Astrocyte (in vitro differentiated cells and primary cell): ENCODE data around the gene GNL3. TPM values are rescaled to one million over a fixed set of nuclear protein-coding genes. Genes with fewer than 3 reads are reported as not detected.

Source experiments
- DNase-seq: peaks from one replicate; pipeline ENCODE4 v3.0.0-alpha.2; 2010; ENCODE audit warnings: low read depth
- FAIRE-seq: peaks from 2 replicates; lab custom pipeline; 2011; peaks lifted over from hg19 to GRCh38; lab: Jason Lieb, UNC
- H2AFZ ChIP-seq: 2 replicates; pipeline ENCODE4 v1.6.0; 2012; ENCODE audit warnings: low read depth, low read length, inconsistent platforms
- H3K27ac ChIP-seq: 2 replicates; pipeline ENCODE4 v1.5.1; 2011; ENCODE audit warnings: low read depth, low read length, inconsistent platforms
- H3K27me3 ChIP-seq: 2 replicates; pipeline ENCODE4 v1.6.0; 2011; ENCODE audit warnings: low read length, inconsistent platforms; ENCODE audit not compliant: insufficient read depth
- H3K36me3 ChIP-seq: 2 replicates; pipeline ENCODE4 v1.5.1; 2011; ENCODE audit warnings: low read length, inconsistent platforms; ENCODE audit not compliant: insufficient read depth
- H3K4me1 ChIP-seq: 2 replicates; pipeline ENCODE4 v1.5.1; 2011; ENCODE audit warnings: low read length, inconsistent platforms; ENCODE audit not compliant: insufficient read depth
- H3K4me2 ChIP-seq: 2 replicates; pipeline ENCODE4 v1.6.0; 2012; ENCODE audit warnings: low read length, inconsistent platforms
- H3K4me3 ChIP-seq: 2 replicates; pipeline ENCODE4 v1.5.1; 2011; ENCODE audit warnings: low read depth, mild to moderate bottlenecking, low read length, inconsistent platforms; ENCODE audit not compliant: insufficient read depth
- H3K79me2 ChIP-seq: 2 replicates; pipeline ENCODE4 v1.6.0; 2012; ENCODE audit warnings: mild to moderate bottlenecking, low read length, inconsistent platforms; ENCODE audit not compliant: insufficient read depth
- H3K9ac ChIP-seq: 2 replicates; pipeline ENCODE4 v1.6.0; 2012; ENCODE audit warnings: mild to moderate bottlenecking, low read length, inconsistent platforms
- H3K9me3 ChIP-seq: 2 replicates; pipeline ENCODE4 v1.5.1; 2012; ENCODE audit warnings: low read depth, mild to moderate bottlenecking, low read length, inconsistent platforms; ENCODE audit not compliant: insufficient read depth
- H4K20me1 ChIP-seq: 2 replicates; pipeline ENCODE4 v1.6.0; 2012; ENCODE audit warnings: low read length, inconsistent platforms; ENCODE audit not compliant: insufficient read depth
- H3K27ac Mint-ChIP-seq: one replicate; pipeline ENCODE4 v1.8.0; 2021; ENCODE audit warnings: mild to moderate bottlenecking, mixed read lengths; ENCODE audit not compliant: unreplicated experiment
- H3K27me3 Mint-ChIP-seq: one replicate; pipeline ENCODE4 v1.8.0; 2021; ENCODE audit warnings: low read depth, mixed read lengths; ENCODE audit not compliant: unreplicated experiment
- H3K36me3 Mint-ChIP-seq: one replicate; pipeline ENCODE4 v1.8.0; 2021; ENCODE audit warnings: low read depth, mixed read lengths; ENCODE audit not compliant: unreplicated experiment
- H3K4me1 Mint-ChIP-seq: one replicate; pipeline ENCODE4 v1.8.0; 2021; ENCODE audit warnings: low read depth, mixed read lengths; ENCODE audit not compliant: unreplicated experiment
- H3K4me3 Mint-ChIP-seq: one replicate; pipeline ENCODE4 v1.8.0; 2021; ENCODE audit warnings: mild to moderate bottlenecking, moderate library complexity, mixed read lengths; ENCODE audit not compliant: unreplicated experiment
- H3K9me3 Mint-ChIP-seq: one replicate; pipeline ENCODE4 v1.8.0; 2021; ENCODE audit warnings: mild to moderate bottlenecking, mixed read lengths; ENCODE audit not compliant: unreplicated experiment
- EZH2 ChIP-seq: IDR thresholded peaks from 2 replicates; pipeline ENCODE4 v1.6.1; 2012; ENCODE audit warnings: mild to moderate bottlenecking, low read length, inconsistent platforms; ENCODE audit not compliant: insufficient read depth
- total RNA-seq: library from RNA; stranded (reverse); gene quantifications from 2 replicates; pipeline ENCODE4 v1.2.1, GENCODE V29; 2021
- TF ChIP-seq, protein P1 (sequence below): IDR thresholded peaks from 2 replicates; pipeline ENCODE4 v1.5.1; 2011; ENCODE audit warnings: low read depth, mild to moderate bottlenecking, inconsistent platforms, low read length, moderate library complexity; ENCODE audit not compliant: insufficient read depth

GNL3 gene
- total RNA-seq, 1 donor from 2014 or later = 93.7 TPM

- no peak overlapping the region for H3K4me3 ChIP-seq
- peak overlapping the region; percentile 99 for H3K9ac ChIP-seq
- Mint-ChIP-seq H3K4me3 (no peak overlapping the region), H3K9me3 (no peaks in the 10 kb centered on the region), H3K27ac (peak overlapping the region; percentile 60), H3K36me3 (peaks cover 12% of the 10 kb centered on the region), H3K4me1 (peaks cover 39% of the 10 kb centered on the region), H3K27me3 (no peaks in the 10 kb centered on the region)
- no peak for DNase-seq
- no peak overlapping the region for H2AFZ ChIP-seq
- no peaks in the 10 kb centered on the region for H3K27me3 ChIP-seq
- H3K79me2 ChIP-seq = peaks cover 98% of the 10 kb centered on the region
- peak overlapping the region; percentile 93 for H3K4me2 ChIP-seq
- FAIRE-seq = no peak
- H3K4me1 ChIP-seq = peaks cover 47% of the 10 kb centered on the region
- H3K36me3 ChIP-seq = peaks cover 40% of the 10 kb centered on the region
- no peak for TF ChIP-seq EZH2
- TF ChIP-seq, protein P1, sequence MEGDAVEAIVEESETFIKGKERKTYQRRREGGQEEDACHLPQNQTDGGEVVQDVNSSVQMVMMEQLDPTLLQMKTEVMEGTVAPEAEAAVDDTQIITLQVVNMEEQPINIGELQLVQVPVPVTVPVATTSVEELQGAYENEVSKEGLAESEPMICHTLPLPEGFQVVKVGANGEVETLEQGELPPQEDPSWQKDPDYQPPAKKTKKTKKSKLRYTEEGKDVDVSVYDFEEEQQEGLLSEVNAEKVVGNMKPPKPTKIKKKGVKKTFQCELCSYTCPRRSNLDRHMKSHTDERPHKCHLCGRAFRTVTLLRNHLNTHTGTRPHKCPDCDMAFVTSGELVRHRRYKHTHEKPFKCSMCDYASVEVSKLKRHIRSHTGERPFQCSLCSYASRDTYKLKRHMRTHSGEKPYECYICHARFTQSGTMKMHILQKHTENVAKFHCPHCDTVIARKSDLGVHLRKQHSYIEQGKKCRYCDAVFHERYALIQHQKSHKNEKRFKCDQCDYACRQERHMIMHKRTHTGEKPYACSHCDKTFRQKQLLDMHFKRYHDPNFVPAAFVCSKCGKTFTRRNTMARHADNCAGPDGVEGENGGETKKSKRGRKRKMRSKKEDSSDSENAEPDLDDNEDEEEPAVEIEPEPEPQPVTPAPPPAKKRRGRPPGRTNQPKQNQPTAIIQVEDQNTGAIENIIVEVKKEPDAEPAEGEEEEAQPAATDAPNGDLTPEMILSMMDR = no peak
- no peak overlapping the region for H3K27ac ChIP-seq
- no peaks in the 10 kb centered on the region for H3K9me3 ChIP-seq
- H4K20me1 ChIP-seq = peaks cover 46% of the 10 kb centered on the region
Observed at GRCh38 chr3:52683611-52684010, 2.2 kb upstream of the GNL3 start.

DNA sequence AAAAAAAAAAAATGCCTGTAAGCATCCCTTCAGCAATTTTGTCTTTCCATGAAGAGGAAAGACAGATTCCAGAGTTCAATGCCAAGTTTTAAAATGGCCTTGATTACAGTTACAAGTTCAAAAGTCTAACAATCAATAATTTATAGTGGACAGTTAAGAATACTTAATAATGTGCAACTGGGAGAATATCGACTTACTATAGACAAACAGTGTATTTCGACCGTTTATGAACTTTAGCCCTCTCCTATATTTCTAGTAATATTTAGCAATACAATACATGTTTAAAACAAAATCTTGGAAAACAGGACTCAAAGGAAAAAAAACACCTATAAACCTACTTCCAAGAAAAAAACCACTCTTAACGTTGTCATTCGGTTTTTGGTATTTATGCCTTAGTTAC is 1.6 kb upstream of the GNL3 start:
- DNase-seq = no peak
- Histone ChIP-seq H3K27me3 (no peaks in the 10 kb centered on the region), H3K4me3 (peak overlapping the region; percentile 100), H3K9me3 (no peaks in the 10 kb centered on the region), H3K27ac (no peak overlapping the region), H4K20me1 (peaks cover 50% of the 10 kb centered on the region), H2AFZ (no peak overlapping the region), H3K4me2 (peak overlapping the region; percentile 93), H3K9ac (peak overlapping the region; percentile 99), H3K79me2 (peaks cover 98% of the 10 kb centered on the region), H3K36me3 (peaks cover 40% of the 10 kb centered on the region), H3K4me1 (peaks cover 48% of the 10 kb centered on the region)
- FAIRE-seq = no peak
- Mint-ChIP-seq H3K9me3 (no peaks in the 10 kb centered on the region), H3K4me3 (peak overlapping the region; percentile 95), H3K4me1 (peaks cover 40% of the 10 kb centered on the region), H3K27ac (no peak overlapping the region), H3K36me3 (peaks cover 15% of the 10 kb centered on the region), H3K27me3 (no peaks in the 10 kb centered on the region)
- TF ChIP-seq EZH2 = no peak
- TF ChIP-seq, protein P1 = no peak

- no peaks in the 10 kb centered on the region for H3K9me3 ChIP-seq
- DNase-seq (no peak), FAIRE-seq (no peak)
- H2AFZ ChIP-seq = peak overlapping the region; percentile 52
- peaks cover 96% of the 10 kb centered on the region for H3K79me2 ChIP-seq
- Mint-ChIP-seq H3K36me3 (peaks cover 19% of the 10 kb centered on the region), H3K4me3 (peak overlapping the region; percentile 95), H3K4me1 (peaks cover 46% of the 10 kb centered on the region), H3K9me3 (no peaks in the 10 kb centered on the region), H3K27me3 (no peaks in the 10 kb centered on the region), H3K27ac (peak overlapping the region; percentile 83)
- peak overlapping the region; percentile 100 for H3K4me3 ChIP-seq
- no peaks in the 10 kb centered on the region for H3K27me3 ChIP-seq
- peak overlapping the region; percentile 93 for H3K4me2 ChIP-seq
- no peak for TF ChIP-seq EZH2
- TF ChIP-seq, protein P1 = no peak
- peak overlapping the region; percentile 99 for H3K9ac ChIP-seq
- H3K4me1 ChIP-seq = peaks cover 44% of the 10 kb centered on the region
- H3K27ac ChIP-seq = peak overlapping the region; percentile 94
- H4K20me1 ChIP-seq = peaks cover 47% of the 10 kb centered on the region
- peaks cover 42% of the 10 kb centered on the region for H3K36me3 ChIP-seq
Observed at GRCh38 chr3:52685285-52685708, 535 bp upstream of the GNL3 start.
